ENCODE data around the gene KRTCAP2.

DNA sequence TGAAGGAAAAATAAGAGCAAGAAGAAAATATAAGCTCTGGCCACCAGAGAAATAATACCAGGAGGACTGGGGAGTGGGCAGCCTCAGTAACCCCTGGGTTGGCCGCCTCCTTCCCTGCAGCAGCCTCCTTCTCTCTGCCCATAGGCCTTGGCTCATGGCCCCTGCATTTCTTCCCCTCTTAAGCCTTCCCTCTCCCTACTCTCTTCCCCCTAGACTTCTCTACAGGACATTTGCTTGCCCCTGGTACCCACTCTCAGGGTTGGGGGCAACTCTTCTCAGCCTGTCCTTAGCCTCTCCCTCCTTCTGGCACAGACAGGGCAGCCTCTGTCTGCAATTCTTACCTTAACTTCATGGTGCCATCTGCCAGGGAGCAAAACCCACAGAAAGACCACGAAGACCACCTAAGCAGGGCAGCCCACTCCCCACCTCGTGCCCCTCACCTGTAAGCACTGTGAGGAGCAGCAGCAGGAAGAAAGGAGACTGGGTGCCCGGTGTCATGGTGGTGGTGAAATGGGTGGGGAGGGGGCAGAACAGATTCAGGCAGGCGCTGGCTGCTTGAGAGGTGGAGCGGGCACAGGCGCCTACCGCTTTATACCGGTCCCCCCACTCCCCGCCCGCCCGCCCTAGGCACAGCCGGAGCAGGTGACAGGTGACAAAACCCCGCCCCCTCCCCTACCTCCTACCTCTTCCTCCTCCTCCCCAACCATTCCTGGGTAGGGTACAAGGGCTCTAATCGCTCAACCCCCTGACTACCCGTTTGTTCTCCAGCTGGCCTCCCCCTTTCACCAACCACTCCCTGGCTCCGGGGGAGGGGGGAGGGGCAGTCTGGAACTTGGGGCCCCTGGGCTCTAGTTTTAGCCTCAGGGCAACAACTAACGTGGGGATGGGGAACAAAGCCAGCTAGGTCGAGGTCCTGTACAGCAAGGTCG, 19.5 kb upstream of the KRTCAP2 start:
- TF ChIP-seq EZH2 (IDR thresholded peaks at IDR 0.05) (no peak), POLR2AphosphoS5 (IDR thresholded peaks at IDR 0.05; ENCODE audit: borderline replicate concordance, low read depth, low read length) (no peak), FOXP2 (optimal IDR thresholded peaks at IDR 0.05; ENCODE audit: control extremely low read depth, extremely low read length, insufficient read depth) (no peak)
